DND-41 (cell line): ENCODE data around the gene PYGB.

ENCODE experiments used
- CTCF ChIP-seq: IDR thresholded peaks from 2 replicates; pipeline ENCODE4 v1.5.1; 2012; ENCODE audit warnings: borderline replicate concordance, low read length, moderate library complexity, mild to moderate bottlenecking; ENCODE audit not compliant: poor library complexity, severe bottlenecking; ENCODE audit errors: extremely low read depth
- EZH2 ChIP-seq: IDR thresholded peaks from 3 replicates; pipeline ENCODE4 v1.6.1; 2012; ENCODE audit warnings: borderline replicate concordance, low read depth, mild to moderate bottlenecking, moderate library complexity, low read length, inconsistent platforms; ENCODE audit not compliant: severe bottlenecking

DNA sequence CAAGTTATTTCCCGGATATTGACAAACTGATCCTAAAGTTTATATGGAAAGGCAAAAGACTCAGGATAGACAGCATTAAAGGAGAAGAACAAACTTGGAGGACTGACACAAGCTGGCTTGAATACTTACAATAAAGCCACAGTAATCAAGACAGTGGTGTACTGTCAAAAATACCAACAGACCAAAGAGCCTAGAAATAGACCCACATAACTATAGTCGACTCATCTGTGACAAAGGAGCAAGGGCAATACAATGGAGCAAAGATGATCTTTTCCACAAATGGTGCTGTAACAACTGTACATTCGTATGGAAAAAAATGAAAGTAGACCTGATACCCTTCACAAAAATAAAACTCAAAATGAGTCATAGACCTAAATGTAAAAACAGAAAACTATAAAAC, 96.7 kb downstream of the PYGB start:
- no peak for TF ChIP-seq CTCF
- no peak for TF ChIP-seq EZH2
